Testis (tissue), 3 donors: ENCODE results near the gene NLRP3. TPM values are rescaled to one million over a fixed set of nuclear protein-coding genes. Genes with fewer than 3 reads are reported as not detected.

Experiments
- DNase-seq: peaks from one replicate; pipeline ENCODE4 v3.0.0-alpha.2; 2019
- H3K27ac ChIP-seq, 2 donors: fragments of 200-600 bp; sonication (generic); one replicate each; pipeline ENCODE4 v1.5.1; 2019
- H3K27me3 ChIP-seq: fragments of 200-600 bp; sonication (generic); one replicate; pipeline ENCODE4 v1.5.1; 2019
- H3K36me3 ChIP-seq: fragments of 200-600 bp; sonication (generic); one replicate; pipeline ENCODE4 v1.5.1; 2017; ENCODE audit warnings: low read depth; ENCODE audit errors: missing control alignments
- H3K4me1 ChIP-seq: fragments of 200-600 bp; sonication (generic); one replicate; pipeline ENCODE4 v1.5.1; 2019
- H3K4me3 ChIP-seq, 2 donors: fragments of 200-600 bp; sonication (generic); one replicate each; pipeline ENCODE4 v1.5.1; 2017 to 2019
- H3K9me3 ChIP-seq: fragments of 200-600 bp; sonication (generic); one replicate; pipeline ENCODE4 v1.5.1; 2017
- POLR2A ChIP-seq: fragments of 450-650 bp; IDR thresholded peaks from one replicate; pipeline ENCODE4 v1.6.1; 2017; ENCODE audit warnings: antibody characterized with exemption, mild to moderate bottlenecking, moderate library complexity
- WGBS, 2 donors: methylation state at CpG; one replicate each; pipeline ENCODE4 v1.1.5; 2018; 5-methylcytosine and 5-hydroxymethylcytosine counted together
- intact Hi-C: fragments of 100-400 bp; cut with DNase I; formaldehyde crosslinking; loops from one replicate; pipeline ENCODE4 v1.15.1; 2023; ENCODE audit warnings: low total_unique reads
- polyA plus RNA-seq: library from polyadenylated mRNA; stranded (reverse); fragments of 350-450 nt; fragmentation: Illumina TruSeq; extraction: RNeasy Lipid Tissue Mini Kit (QIAGEN cat#74804); gene quantifications from one replicate; pipeline ENCODE4 v1.2.3, GENCODE V29; 2014; ENCODE audit warnings: low read depth, low replicate concordance; ENCODE audit not compliant: insufficient read depth
- total RNA-seq, 2 donors: library from RNA; depleted of rRNA; stranded (reverse); fragments of >200 nt; gene quantifications; one replicate each; pipeline ENCODE4 v1.2.3, GENCODE V29; 2016
- TF ChIP-seq, protein P1 (sequence below), 3 experiments: fragments of 450-650 bp in 2 of 3; fragments of 200-600 bp in 1 of 3; sonication (generic) in 1 of 3; IDR thresholded peaks; one replicate each; pipeline ENCODE4 v1.5.1; 2016 to 2019; ENCODE audit warnings: antibody characterized with exemption in 3 of 3, mild to moderate bottlenecking in 2 of 3, moderate library complexity in 1 of 3

NLRP3 gene
- total and polyA plus RNA-seq, 3 donors from 2014 or later = 0.31 to 1.4 (median 0.92) TPM

DNA sequence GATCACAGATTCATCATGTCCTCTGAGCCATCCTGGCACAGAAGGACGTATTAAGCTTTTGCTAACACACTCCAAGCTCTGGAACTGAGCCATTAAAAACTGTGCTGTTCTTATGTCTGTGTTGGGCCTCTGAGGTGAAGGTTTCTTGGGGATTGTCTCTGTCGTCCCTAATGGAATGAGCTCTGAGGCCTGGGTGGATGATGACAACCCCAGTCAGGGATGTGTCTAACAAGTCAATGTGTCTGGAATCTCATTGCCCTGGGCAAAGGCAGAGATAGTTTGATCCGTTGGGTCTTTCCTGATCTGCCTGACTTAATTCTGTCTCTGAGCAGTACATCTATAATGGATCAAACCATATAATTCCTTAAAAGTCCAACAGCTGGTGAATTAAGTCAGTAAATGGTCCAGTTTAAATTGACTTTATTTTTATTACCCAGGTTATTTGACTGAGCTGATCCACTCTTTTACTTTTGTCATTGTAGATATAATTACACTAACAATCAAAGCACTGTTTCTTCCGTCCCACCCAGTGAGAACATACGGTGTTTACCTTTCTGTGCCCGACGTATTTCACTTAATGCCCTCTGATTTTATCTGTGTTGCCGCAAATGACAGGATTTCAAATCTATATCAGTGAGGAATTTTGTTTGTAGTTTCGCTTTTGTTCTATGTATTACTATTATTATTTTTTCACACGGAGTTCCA lies 80.8 kb downstream of the NLRP3 start:
- H3K36me3 ChIP-seq = no peaks in the 10 kb centered on the region
- DNase-seq = no peak
- no peaks in the 10 kb centered on the region for H3K4me1 ChIP-seq
- TF ChIP-seq POLR2A = no peak
- TF ChIP-seq, protein P1, sequence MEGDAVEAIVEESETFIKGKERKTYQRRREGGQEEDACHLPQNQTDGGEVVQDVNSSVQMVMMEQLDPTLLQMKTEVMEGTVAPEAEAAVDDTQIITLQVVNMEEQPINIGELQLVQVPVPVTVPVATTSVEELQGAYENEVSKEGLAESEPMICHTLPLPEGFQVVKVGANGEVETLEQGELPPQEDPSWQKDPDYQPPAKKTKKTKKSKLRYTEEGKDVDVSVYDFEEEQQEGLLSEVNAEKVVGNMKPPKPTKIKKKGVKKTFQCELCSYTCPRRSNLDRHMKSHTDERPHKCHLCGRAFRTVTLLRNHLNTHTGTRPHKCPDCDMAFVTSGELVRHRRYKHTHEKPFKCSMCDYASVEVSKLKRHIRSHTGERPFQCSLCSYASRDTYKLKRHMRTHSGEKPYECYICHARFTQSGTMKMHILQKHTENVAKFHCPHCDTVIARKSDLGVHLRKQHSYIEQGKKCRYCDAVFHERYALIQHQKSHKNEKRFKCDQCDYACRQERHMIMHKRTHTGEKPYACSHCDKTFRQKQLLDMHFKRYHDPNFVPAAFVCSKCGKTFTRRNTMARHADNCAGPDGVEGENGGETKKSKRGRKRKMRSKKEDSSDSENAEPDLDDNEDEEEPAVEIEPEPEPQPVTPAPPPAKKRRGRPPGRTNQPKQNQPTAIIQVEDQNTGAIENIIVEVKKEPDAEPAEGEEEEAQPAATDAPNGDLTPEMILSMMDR (IDR thresholded peaks at IDR 0.05) = no peak
- H3K9me3 ChIP-seq = no peaks in the 10 kb centered on the region
- intact Hi-C loops = no loop called here
- WGBS, 2 donors = 62 to 71% methylated on average over 10 of the region's 10 CpGs
- H3K27ac ChIP-seq = no peak overlapping the region
- no peaks in the 10 kb centered on the region for H3K27me3 ChIP-seq
- no peak overlapping the region for H3K4me3 ChIP-seq

Other genes with a start within 250 kb of the NLRP3 start
- gene ZNF124, start 244.2 kb upstream of the NLRP3 start, total RNA-seq = 10 to 100 TPM; 12.9 to 17.3 TPM
- gene ZNF124, start 244.2 kb upstream of the NLRP3 start, polyA plus RNA-seq = 22.0 TPM
- not detected for gene VN1R5, start 160.1 kb upstream of the NLRP3 start, total RNA-seq
- not detected for gene VN1R5, start 160.1 kb upstream of the NLRP3 start, polyA plus RNA-seq
- gene ZNF496, start 84.3 kb upstream of the NLRP3 start, total RNA-seq = 10 to 100 TPM; 61.6 to 71.1 TPM
- gene ZNF496, start 84.3 kb upstream of the NLRP3 start, polyA plus RNA-seq = 45.0 TPM
- gene OR2B11, start 41.9 kb downstream of the NLRP3 start, total RNA-seq = under 1 TPM in 1 of 2 donors, not detected in 1; 0.39 TPM
- gene OR2B11, start 41.9 kb downstream of the NLRP3 start, polyA plus RNA-seq = not detected
- gene OR2C3, start 120.3 kb downstream of the NLRP3 start, total RNA-seq = under 1 TPM; 0.87 TPM
- 0.55 TPM for gene OR2C3, start 120.3 kb downstream of the NLRP3 start, polyA plus RNA-seq
- gene GCSAML, start 133.0 kb downstream of the NLRP3 start, total RNA-seq = 1 to 10 TPM; 2.8 to 3.7 TPM
- gene GCSAML, start 133.0 kb downstream of the NLRP3 start, polyA plus RNA-seq = 8.4 TPM
- gene OR2G2, start 172.2 kb downstream of the NLRP3 start, total RNA-seq = under 1 TPM in 1 of 2 donors, not detected in 1; 0.39 TPM
- not detected for gene OR2G2, start 172.2 kb downstream of the NLRP3 start, polyA plus RNA-seq
- gene OR2G3, start 189.4 kb downstream of the NLRP3 start, total RNA-seq = not detected
- gene OR2G3, start 189.4 kb downstream of the NLRP3 start, polyA plus RNA-seq = not detected